K562 (cell line): Measurements from ENCODE around the gene RNF227. TPM values are rescaled to one million over a fixed set of nuclear protein-coding genes. Genes with fewer than 3 reads are reported as not detected.

Experiments
- ATAC-seq: fragments of 200-7000 bp; cut with Tn5 transposase; 3 replicates; pipeline ENCODE4 v1.9.1; 2020; ENCODE audit warnings: moderate library complexity
- BruUV-seq: library from RNA; stranded (reverse); fragments of 400-500 nt; replicated peaks from 2 replicates; lab custom pipeline; 2021; lab: Mats Ljungman, UMichigan
- CTCF ChIA-PET: fragments of 300-600 bp; formaldehyde crosslinking; extraction: SDS; loops from one replicate; lab custom pipeline; 2021; ENCODE audit warnings: low intra/inter-chr PET ratio; lab: Yijun Ruan, JAX
- POLR2A ChIA-PET: fragments of 300-600, 350-650 bp; sonication (Branson Sonifier 250); formaldehyde crosslinking; extraction: SDS; loops from one replicate; lab custom pipeline; 2021; ENCODE audit warnings: antibody characterized with exemption, inconsistent platforms; lab: Yijun Ruan, JAX
- DNase-seq, 4 experiments: peaks; one replicate each; pipeline versions ENCODE4 v3.0.0 to v3.0.0-alpha.2; 2011 to 2018; ENCODE audit warnings: low spot score in 3 of 4, mixed read lengths in 3 of 4; ENCODE audit errors: extremely low read depth in 1 of 4
- FAIRE-seq: peaks from 2 replicates; lab custom pipeline; 2011; peaks lifted over from hg19 to GRCh38; lab: Jason Lieb, UNC
- H2AFZ ChIP-seq: 2 replicates; pipeline ENCODE4 v1.6.0; 2011; ENCODE audit warnings: low read depth, low read length, control low read depth, inconsistent platforms
- H3K27ac ChIP-seq: fragments of 200-600 bp; 3 replicates; pipeline ENCODE4 v1.8.0; 2011; ENCODE audit warnings: low read depth, mild to moderate bottlenecking, control low read depth, inconsistent platforms, low read length, moderate library complexity, mixed read lengths; ENCODE audit errors: extremely low read depth
- H3K27me3 ChIP-seq, 2 experiments: fragments of 300-600 bp in 1 of 2; 2 replicates in 1 of 2; 3 replicates in 1 of 2; pipeline versions ENCODE4 v1.6.0 to v1.8.0; 2011; ENCODE audit warnings: inconsistent platforms in 2 of 2, low read length in 2 of 2, mild to moderate bottlenecking in 1 of 2, mixed read lengths in 1 of 2, moderate library complexity in 1 of 2; ENCODE audit not compliant: control insufficient read depth in 2 of 2, insufficient read depth in 2 of 2
- H3K36me3 ChIP-seq: fragments of 300-600 bp; 3 replicates; pipeline ENCODE4 v1.8.0; 2011; ENCODE audit warnings: mild to moderate bottlenecking, low read length, inconsistent platforms; ENCODE audit not compliant: control insufficient read depth, insufficient read depth
- H3K4me1 ChIP-seq, 2 experiments: fragments of 200-600 bp in 1 of 2; replicated peaks in 1 of 2; 2 replicates in 1 of 2; 3 replicates in 1 of 2; pipeline versions ENCODE4 v1.5.1 to v1.8.0; 2011; ENCODE audit warnings: inconsistent platforms in 2 of 2, low read length in 2 of 2, mild to moderate bottlenecking in 1 of 2, mixed read lengths in 1 of 2, moderate library complexity in 1 of 2; ENCODE audit not compliant: control insufficient read depth in 2 of 2, insufficient read depth in 2 of 2
- H3K4me2 ChIP-seq: 2 replicates; pipeline ENCODE4 v1.6.1; 2011; ENCODE audit warnings: low read length, control low read depth, inconsistent platforms, mixed read lengths; ENCODE audit not compliant: insufficient read depth
- H3K4me3 ChIP-seq: fragments of 200-600 bp; sonication (generic), shearing (Covaris generic); 2 replicates; pipeline ENCODE4 v1.5.1; 2016; ENCODE audit warnings: control low read depth, inconsistent platforms
- H3K79me2 ChIP-seq: fragments of 200-600 bp; 3 replicates; pipeline ENCODE4 v1.8.0; 2011; ENCODE audit warnings: low read length, inconsistent platforms; ENCODE audit not compliant: control insufficient read depth, insufficient read depth
- H3K9ac ChIP-seq, 2 experiments: 2 replicates each; pipeline versions ENCODE4 v1.6.0 to v1.6.1; 2011; ENCODE audit warnings: low read depth in 2 of 2, low read length in 2 of 2, control low read depth in 1 of 2, inconsistent platforms in 1 of 2, mild to moderate bottlenecking in 1 of 2, mixed read lengths in 1 of 2; ENCODE audit not compliant: insufficient read depth in 1 of 2
- H3K9me1 ChIP-seq: one replicate; pipeline ENCODE4 v1.6.0; 2011; ENCODE audit warnings: inconsistent platforms, mild to moderate bottlenecking, low read length, moderate library complexity; ENCODE audit not compliant: control insufficient read depth, insufficient read depth
- H3K9me3 ChIP-seq: replicated peaks from 2 replicates; pipeline ENCODE4 v1.5.1; 2011; ENCODE audit warnings: low read depth, low read length, inconsistent platforms; ENCODE audit not compliant: control insufficient read depth, insufficient read depth
- H4K20me1 ChIP-seq: replicated peaks from 2 replicates; pipeline ENCODE4 v1.6.1; 2011; ENCODE audit warnings: low read length, inconsistent platforms, mixed read lengths; ENCODE audit not compliant: control insufficient read depth, insufficient read depth
- BHLHE40 ChIP-seq: IDR thresholded peaks from 2 replicates; pipeline ENCODE4 v1.6.1; 2011; ENCODE audit warnings: low read length, improper control_type of control experiment
- FOSL1 ChIP-seq: fragments of 200-800 bp; sonication (Bioruptor generic); conservative IDR thresholded peaks from 2 replicates; pipeline ENCODE4 v1.6.1; 2016; ENCODE audit warnings: missing genetic modification characterization, missing compliant biosample characterization
- JUND ChIP-seq, 2 experiments: IDR thresholded peaks; 2 replicates in 1 of 2; 3 replicates in 1 of 2; pipeline ENCODE4 v1.6.1; 2011; ENCODE audit warnings: borderline replicate concordance in 2 of 2, low read depth in 2 of 2, low read length in 2 of 2, improper control_type of control experiment in 1 of 2, missing biosample characterization in 1 of 2, missing genetic modification characterization in 1 of 2, missing genetic modification reagents in 1 of 2
- L3MBTL2 ChIP-seq: fragments of 450-650 bp; IDR thresholded peaks from 2 replicates; pipeline ENCODE4 v1.6.1; 2016; ENCODE audit warnings: mild to moderate bottlenecking, moderate library complexity
- PHF20 ChIP-seq: fragments of 450-650 bp; IDR thresholded peaks from 2 replicates; pipeline ENCODE4 v1.6.1; 2018; ENCODE audit not compliant: partially characterized antibody
- TAF1 ChIP-seq: IDR thresholded peaks from 2 replicates; pipeline ENCODE4 v1.6.1; 2011; ENCODE audit warnings: mild to moderate bottlenecking, low read length, moderate library complexity; ENCODE audit not compliant: insufficient read depth, control insufficient read depth, severe bottlenecking; ENCODE audit errors: extremely low read depth
- TCF3 ChIP-seq: sonication (generic); formaldehyde crosslinking; IDR thresholded peaks from 2 replicates; pipeline ENCODE4 v1.4.0; 2020; ENCODE audit warnings: mild to moderate bottlenecking, missing genetic modification reagents
- TEAD2 ChIP-seq: fragments of 450-650 bp; IDR thresholded peaks from 2 replicates; pipeline ENCODE4 v1.6.1; 2016; ENCODE audit warnings: missing genetic modification characterization, control low read depth, missing compliant biosample characterization
- THRA ChIP-seq: fragments of 450-650 bp; IDR thresholded peaks from 2 replicates; pipeline ENCODE4 v1.6.1; 2017; ENCODE audit warnings: mild to moderate bottlenecking, moderate library complexity
- ZNF263 ChIP-seq: sonication (generic); formaldehyde crosslinking; IDR thresholded peaks from 2 replicates; pipeline ENCODE4 v1.8.0; 2022; ENCODE audit warnings: mild to moderate bottlenecking, missing genetic modification reagents, borderline replicate concordance
- WGBS: fragments of 100-300 bp; shearing (Covaris generic); methylation state at CpG from one replicate; pipeline ENCODE4 v1.1.6; 2016; ENCODE audit warnings: low coverage, mixed read lengths; ENCODE audit not compliant: insufficient coverage; ENCODE audit errors: missing lambda C conversion rate; 5-methylcytosine and 5-hydroxymethylcytosine counted together
- in situ Hi-C: fragments of 300-500 bp; cut with MboI; formaldehyde crosslinking; loops from 4 replicates; pipeline ENCODE4 v1.15.0; 2018; ENCODE audit warnings: inconsistent platforms, mixed read lengths
- intact Hi-C: fragments of 100-400 bp; cut with micrococcal nuclease; formaldehyde crosslinking; loops from 2 replicates; pipeline ENCODE4 v1.14.2; 2022
- polyA plus RNA-seq, 8 experiments: library from polyadenylated mRNA; depleted of rRNA in 4 of 8; stranded (reverse) in 5 of 8; unstranded in 3 of 8; fragments of >200 nt; fragmentation: Nextera tagmentation in 2 of 8; fragmentation: Illumina TruSeq in 1 of 8; extraction: Ambion mirVana in 2 of 8; extraction: Trizol in 1 of 8; gene quantifications; 2 replicates each; pipeline versions ENCODE4 v1.2.1 to v1.2.3, GENCODE V29; 2011 to 2014; ENCODE audit warnings: inconsistent platforms in 1 of 8, missing spikeins in 1 of 8
- total RNA-seq, 7 experiments: library from RNA; depleted of rRNA in 6 of 7; stranded (reverse); fragments of >200 nt in 6 of 7; fragmentation: Illumina TruSeq in 2 of 7; extraction: Trizol in 2 of 7; gene quantifications; 2 replicates each; pipeline versions ENCODE4 v1.2.1 to v1.2.3, GENCODE V29; 2011 to 2021; ENCODE audit warnings: low replicate concordance in 1 of 7
- TF ChIP-seq, protein P1 (sequence below): fragments of 450-650 bp; IDR thresholded peaks from 2 replicates; pipeline ENCODE4 v1.6.1; 2016; ENCODE audit warnings: low read depth

RNF227 gene
- total and polyA plus RNA-seq, 9 of the 15 experiments (the other 6 are each of a cell fraction or from before 2014, with no cell fraction given), result 1.1 to 6.7 (median 2.3) TPM

- DNase-seq (peak in 3 of 4 experiments; percentile 23 to 34 (median 33)), ATAC-seq (peak; percentile 78), FAIRE-seq (no peak)
- H3K36me3 ChIP-seq, result peaks cover 66% of the 10 kb centered on the region
- no peak overlapping the region for H3K27ac ChIP-seq
- H3K27me3 ChIP-seq, result no peaks in the 10 kb centered on the region
- BruUV-seq, result no TSS peak
- no peak overlapping the region for H3K4me2 ChIP-seq
- WGBS, result 44% methylated on average over 6 of the region's 6 CpGs
- POLR2A ChIA-PET, result interaction anchor here (0.7 to 3.3 kb wide), 3 partner anchors 15 to 293 kb away, joined by 3 to 8 read pairs (median 3); partner anchors contain the start of gene RNF227
- in situ Hi-C loops (no loop called here), intact Hi-C loops (loop anchor here (1.0 to 10.0 kb wide), 3 partner anchors 35 to 155 kb away; partner anchors contain the start of gene KDM6B)
- no peak overlapping the region for H3K4me3 ChIP-seq
- H3K79me2 ChIP-seq, result no peaks in the 10 kb centered on the region
- no peak overlapping the region for H3K9ac ChIP-seq
- CTCF ChIA-PET, result interaction anchor here (0.8 to 2.5 kb wide), 4 partner anchors 35 to 155 kb away, joined by 3 to 38 read pairs (median 4); no protein-coding TSS in a partner anchor
- H4K20me1 ChIP-seq, result no peaks in the 10 kb centered on the region
- no peaks in the 10 kb centered on the region for H3K9me1 ChIP-seq
- H3K9me3 ChIP-seq, result no peaks in the 10 kb centered on the region
- H2AFZ ChIP-seq, result no peak overlapping the region
- H3K4me1 ChIP-seq, result no peaks in the 10 kb centered on the region
- no peak for TF ChIP-seq TEAD2 (tag)
- TF ChIP-seq TAF1, result no peak
- no peak for TF ChIP-seq JUND (IDR thresholded peaks at IDR 0.05; ENCODE audit: borderline replicate concordance, low read depth, low read length)
- no peak for TF ChIP-seq JUND (tag; IDR thresholded peaks at IDR 0.05; ENCODE audit: borderline replicate concordance, low read depth, low read length)
- TF ChIP-seq FOSL1, result no peak
- TF ChIP-seq BHLHE40, result no peak
- no peak for TF ChIP-seq PHF20
- TF ChIP-seq ZNF263 (CRISPR knock-in tag), result no peak; the same call in 1 of the 2 replicates
- TF ChIP-seq TCF3 (CRISPR knock-in tag), result no peak
- TF ChIP-seq L3MBTL2, result peak; percentile 48; the same call in 1 of the 2 replicates
- TF ChIP-seq, protein P1, sequence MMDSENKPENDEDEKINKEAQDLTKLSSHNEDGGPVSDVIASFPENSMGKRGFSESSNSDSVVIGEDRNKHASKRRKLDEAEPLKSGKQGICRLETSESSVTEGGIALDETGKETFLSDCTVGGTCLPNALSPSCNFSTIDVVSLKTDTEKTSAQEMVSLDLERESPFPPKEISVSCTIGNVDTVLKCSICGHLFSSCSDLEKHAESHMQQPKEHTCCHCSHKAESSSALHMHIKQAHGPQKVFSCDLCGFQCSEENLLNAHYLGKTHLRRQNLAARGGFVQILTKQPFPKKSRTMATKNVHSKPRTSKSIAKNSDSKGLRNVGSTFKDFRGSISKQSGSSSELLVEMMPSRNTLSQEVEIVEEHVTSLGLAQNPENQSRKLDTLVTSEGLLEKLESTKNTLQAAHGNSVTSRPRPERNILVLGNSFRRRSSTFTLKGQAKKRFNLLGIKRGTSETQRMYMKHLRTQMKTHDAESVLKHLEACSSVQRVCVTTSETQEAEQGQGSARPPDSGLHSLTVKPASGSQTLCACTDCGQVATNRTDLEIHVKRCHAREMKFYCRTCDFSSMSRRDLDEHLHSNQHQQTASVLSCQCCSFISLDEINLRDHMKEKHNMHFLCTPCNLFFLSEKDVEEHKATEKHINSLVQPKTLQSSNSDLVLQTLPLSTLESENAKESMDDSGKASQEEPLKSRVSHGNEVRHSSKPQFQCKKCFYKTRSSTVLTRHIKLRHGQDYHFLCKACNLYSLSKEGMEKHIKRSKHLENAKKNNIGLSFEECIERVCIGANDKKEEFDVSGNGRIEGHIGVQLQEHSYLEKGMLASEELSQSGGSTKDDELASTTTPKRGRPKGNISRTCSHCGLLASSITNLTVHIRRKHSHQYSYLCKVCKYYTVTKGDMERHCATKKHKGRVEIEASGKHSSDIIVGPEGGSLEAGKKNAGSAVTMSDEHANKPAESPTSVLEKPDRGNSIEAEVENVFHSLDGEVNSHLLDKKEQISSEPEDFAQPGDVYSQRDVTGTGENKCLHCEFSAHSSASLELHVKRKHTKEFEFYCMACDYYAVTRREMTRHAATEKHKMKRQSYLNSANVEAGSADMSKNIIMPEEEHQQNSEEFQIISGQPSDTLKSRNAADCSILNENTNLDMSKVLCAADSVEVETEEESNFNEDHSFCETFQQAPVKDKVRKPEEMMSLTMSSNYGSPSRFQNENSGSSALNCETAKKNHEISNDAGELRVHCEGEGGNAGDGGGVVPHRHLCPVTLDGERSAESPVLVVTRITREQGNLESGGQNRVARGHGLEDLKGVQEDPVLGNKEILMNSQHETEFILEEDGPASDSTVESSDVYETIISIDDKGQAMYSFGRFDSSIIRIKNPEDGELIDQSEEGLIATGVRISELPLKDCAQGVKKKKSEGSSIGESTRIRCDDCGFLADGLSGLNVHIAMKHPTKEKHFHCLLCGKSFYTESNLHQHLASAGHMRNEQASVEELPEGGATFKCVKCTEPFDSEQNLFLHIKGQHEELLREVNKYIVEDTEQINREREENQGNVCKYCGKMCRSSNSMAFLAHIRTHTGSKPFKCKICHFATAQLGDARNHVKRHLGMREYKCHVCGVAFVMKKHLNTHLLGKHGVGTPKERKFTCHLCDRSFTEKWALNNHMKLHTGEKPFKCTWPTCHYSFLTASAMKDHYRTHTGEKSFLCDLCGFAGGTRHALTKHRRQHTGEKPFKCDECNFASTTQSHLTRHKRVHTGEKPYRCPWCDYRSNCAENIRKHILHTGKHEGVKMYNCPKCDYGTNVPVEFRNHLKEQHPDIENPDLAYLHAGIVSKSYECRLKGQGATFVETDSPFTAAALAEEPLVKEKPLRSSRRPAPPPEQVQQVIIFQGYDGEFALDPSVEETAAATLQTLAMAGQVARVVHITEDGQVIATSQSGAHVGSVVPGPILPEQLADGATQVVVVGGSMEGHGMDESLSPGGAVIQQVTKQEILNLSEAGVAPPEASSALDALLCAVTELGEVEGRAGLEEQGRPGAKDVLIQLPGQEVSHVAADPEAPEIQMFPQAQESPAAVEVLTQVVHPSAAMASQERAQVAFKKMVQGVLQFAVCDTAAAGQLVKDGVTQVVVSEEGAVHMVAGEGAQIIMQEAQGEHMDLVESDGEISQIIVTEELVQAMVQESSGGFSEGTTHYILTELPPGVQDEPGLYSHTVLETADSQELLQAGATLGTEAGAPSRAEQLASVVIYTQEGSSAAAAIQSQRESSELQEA, result no peak
- no peak for TF ChIP-seq THRA
Observed at GRCh38 chr17:7897773-7898172, 18.3 kb downstream of the RNF227 start.
